ENCODE measurements around the gene FYB1. TPM values are rescaled to one million over a fixed set of nuclear protein-coding genes. Genes with fewer than 3 reads are reported as not detected.

Gene FYB1
- total RNA-seq, 2 donors from 2014 or later: not detected

DNA sequence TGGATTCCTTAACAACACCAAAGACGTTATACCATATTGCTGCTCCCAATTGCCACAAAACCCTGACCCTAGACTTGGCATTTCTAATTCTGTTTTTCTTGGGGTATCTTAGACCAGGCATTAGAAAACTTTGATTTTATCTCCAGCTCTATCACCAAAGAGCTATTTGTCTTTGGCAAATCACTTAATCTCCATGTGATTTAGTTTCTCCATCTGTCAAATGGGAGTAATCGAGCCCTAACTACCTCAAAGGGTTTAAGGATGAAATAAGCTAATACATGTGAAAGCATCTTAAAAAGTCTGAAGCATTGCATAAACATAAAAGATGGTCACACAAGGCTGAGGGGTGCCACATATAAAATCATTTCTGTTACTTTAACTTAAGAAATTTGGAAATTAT lies 60.6 kb downstream of the FYB1 start:
- no peak overlapping the region for H3K27ac ChIP-seq (ENCODE audit: low read depth, low read length)
- WGBS, 2 experiments (ENCODE audit: insufficient coverage in 1 of 2, insufficient read length in 1 of 2): 80 to 94% methylated on average over 1 to 2 of the region's 2 CpGs
- Mint-ChIP-seq H3K9me3 (no peaks in the 10 kb centered on the region), H3K4me3 (no peak overlapping the region), H3K4me1 (no peaks in the 10 kb centered on the region), H3K27me3 (ENCODE audit: insufficient read depth) (no peaks in the 10 kb centered on the region), H3K36me3 (ENCODE audit: low read depth) (no peaks in the 10 kb centered on the region), H3K27ac (no peak overlapping the region)
- TF ChIP-seq, protein P1, sequence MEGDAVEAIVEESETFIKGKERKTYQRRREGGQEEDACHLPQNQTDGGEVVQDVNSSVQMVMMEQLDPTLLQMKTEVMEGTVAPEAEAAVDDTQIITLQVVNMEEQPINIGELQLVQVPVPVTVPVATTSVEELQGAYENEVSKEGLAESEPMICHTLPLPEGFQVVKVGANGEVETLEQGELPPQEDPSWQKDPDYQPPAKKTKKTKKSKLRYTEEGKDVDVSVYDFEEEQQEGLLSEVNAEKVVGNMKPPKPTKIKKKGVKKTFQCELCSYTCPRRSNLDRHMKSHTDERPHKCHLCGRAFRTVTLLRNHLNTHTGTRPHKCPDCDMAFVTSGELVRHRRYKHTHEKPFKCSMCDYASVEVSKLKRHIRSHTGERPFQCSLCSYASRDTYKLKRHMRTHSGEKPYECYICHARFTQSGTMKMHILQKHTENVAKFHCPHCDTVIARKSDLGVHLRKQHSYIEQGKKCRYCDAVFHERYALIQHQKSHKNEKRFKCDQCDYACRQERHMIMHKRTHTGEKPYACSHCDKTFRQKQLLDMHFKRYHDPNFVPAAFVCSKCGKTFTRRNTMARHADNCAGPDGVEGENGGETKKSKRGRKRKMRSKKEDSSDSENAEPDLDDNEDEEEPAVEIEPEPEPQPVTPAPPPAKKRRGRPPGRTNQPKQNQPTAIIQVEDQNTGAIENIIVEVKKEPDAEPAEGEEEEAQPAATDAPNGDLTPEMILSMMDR (conservative IDR thresholded peaks at IDR 0.05): no peak
- no peaks in the 10 kb centered on the region for H3K27me3 ChIP-seq (ENCODE audit: control insufficient read depth, insufficient read depth, low read length, poor library complexity, severe bottlenecking)
- H3K4me3 ChIP-seq (ENCODE audit: low read length): no peak overlapping the region
- H3K4me1 ChIP-seq (ENCODE audit: control insufficient read depth, insufficient read depth, low read length): no peaks in the 10 kb centered on the region
- no peaks in the 10 kb centered on the region for H3K9me3 ChIP-seq (ENCODE audit: control insufficient read depth, low read length)
- no peak overlapping the region for H3K9ac ChIP-seq (ENCODE audit: extremely low read depth, low read length, poor library complexity, severe bottlenecking)
- no peaks in the 10 kb centered on the region for H3K36me3 ChIP-seq (ENCODE audit: control insufficient read depth, insufficient read depth, low read length)
- no peak for DNase-seq

DNA sequence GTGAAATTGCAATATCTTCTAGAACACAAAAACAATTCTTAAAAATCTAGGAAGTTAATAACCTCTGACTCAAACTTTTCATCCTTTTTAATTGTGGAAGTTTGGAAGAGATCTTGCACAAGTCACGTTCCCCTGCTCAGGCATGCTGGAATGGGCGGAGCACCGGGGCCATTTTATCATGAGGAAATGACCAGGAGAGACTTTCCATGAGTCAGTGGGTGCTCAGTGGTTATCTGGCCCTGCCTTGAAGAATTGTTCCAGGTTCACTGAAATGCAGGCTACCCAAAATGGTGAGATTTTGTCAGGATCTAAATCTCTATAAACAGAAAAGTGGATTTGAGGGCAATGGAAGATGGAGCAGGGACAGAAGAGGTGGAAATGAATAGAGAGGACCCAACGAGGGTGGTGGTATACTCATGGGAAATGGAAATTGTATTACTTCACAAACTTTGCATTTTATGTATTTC lies 61.2 kb downstream of the FYB1 start:
- no peak overlapping the region for H3K27ac ChIP-seq (ENCODE audit: low read depth, low read length)
- Mint-ChIP-seq H3K4me1 (no peaks in the 10 kb centered on the region), H3K36me3 (ENCODE audit: low read depth) (no peaks in the 10 kb centered on the region), H3K27me3 (ENCODE audit: insufficient read depth) (no peaks in the 10 kb centered on the region), H3K27ac (no peak overlapping the region), H3K4me3 (no peak overlapping the region), H3K9me3 (no peaks in the 10 kb centered on the region)
- H3K9ac ChIP-seq (ENCODE audit: extremely low read depth, low read length, poor library complexity, severe bottlenecking): no peak overlapping the region
- TF ChIP-seq, protein P1 (conservative IDR thresholded peaks at IDR 0.05): no peak
- WGBS, 2 experiments (ENCODE audit: insufficient coverage in 1 of 2, insufficient read length in 1 of 2): 93 to 100% methylated on average over 2 to 4 of the region's 4 CpGs
- no peaks in the 10 kb centered on the region for H3K9me3 ChIP-seq (ENCODE audit: control insufficient read depth, low read length)
- no peaks in the 10 kb centered on the region for H3K36me3 ChIP-seq (ENCODE audit: control insufficient read depth, insufficient read depth, low read length)
- no peaks in the 10 kb centered on the region for H3K27me3 ChIP-seq (ENCODE audit: control insufficient read depth, insufficient read depth, low read length, poor library complexity, severe bottlenecking)
- H3K4me3 ChIP-seq (ENCODE audit: low read length): no peak overlapping the region
- DNase-seq: no peak
- no peaks in the 10 kb centered on the region for H3K4me1 ChIP-seq (ENCODE audit: control insufficient read depth, insufficient read depth, low read length)

DNA sequence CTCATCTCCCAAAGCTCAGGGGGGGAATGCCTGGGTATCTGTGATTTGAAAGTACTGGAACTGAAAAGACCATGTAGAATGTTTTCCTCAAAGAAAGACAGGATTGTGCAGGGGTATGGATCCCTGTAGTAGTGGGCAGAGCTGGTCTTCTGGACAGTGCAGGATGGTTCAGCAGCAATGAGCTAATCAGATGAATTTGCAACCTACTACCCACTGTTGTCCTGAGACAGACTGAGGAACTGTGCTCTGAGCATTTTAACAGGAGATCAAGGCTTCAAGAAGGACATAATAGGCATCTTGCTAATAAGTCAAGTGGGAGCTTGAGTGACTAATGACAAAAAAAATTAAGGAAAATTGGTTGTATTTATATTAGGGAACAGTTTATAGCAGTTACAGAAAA lies 61.7 kb downstream of the FYB1 start:
- Mint-ChIP-seq H3K27me3 (ENCODE audit: insufficient read depth) (no peaks in the 10 kb centered on the region), H3K9me3 (no peaks in the 10 kb centered on the region), H3K36me3 (ENCODE audit: low read depth) (no peaks in the 10 kb centered on the region), H3K4me3 (no peak overlapping the region), H3K4me1 (no peaks in the 10 kb centered on the region), H3K27ac (no peak overlapping the region)
- DNase-seq: no peak
- TF ChIP-seq, protein P1 (conservative IDR thresholded peaks at IDR 0.05): no peak
- H3K4me3 ChIP-seq (ENCODE audit: low read length): no peak overlapping the region
- no peaks in the 10 kb centered on the region for H3K4me1 ChIP-seq (ENCODE audit: control insufficient read depth, insufficient read depth, low read length)
- no peaks in the 10 kb centered on the region for H3K27me3 ChIP-seq (ENCODE audit: control insufficient read depth, insufficient read depth, low read length, poor library complexity, severe bottlenecking)
- H3K9ac ChIP-seq (ENCODE audit: extremely low read depth, low read length, poor library complexity, severe bottlenecking): no peak overlapping the region
- H3K36me3 ChIP-seq (ENCODE audit: control insufficient read depth, insufficient read depth, low read length): no peaks in the 10 kb centered on the region
- no peak overlapping the region for H3K27ac ChIP-seq (ENCODE audit: low read depth, low read length)
- H3K9me3 ChIP-seq (ENCODE audit: control insufficient read depth, low read length): no peaks in the 10 kb centered on the region
